Measurements from ENCODE around the gene SEMA7A.
A peak's percentile ranks its signal among the peaks of the same experiment; 100 is the strongest.

The SEMA7A gene

DNA sequence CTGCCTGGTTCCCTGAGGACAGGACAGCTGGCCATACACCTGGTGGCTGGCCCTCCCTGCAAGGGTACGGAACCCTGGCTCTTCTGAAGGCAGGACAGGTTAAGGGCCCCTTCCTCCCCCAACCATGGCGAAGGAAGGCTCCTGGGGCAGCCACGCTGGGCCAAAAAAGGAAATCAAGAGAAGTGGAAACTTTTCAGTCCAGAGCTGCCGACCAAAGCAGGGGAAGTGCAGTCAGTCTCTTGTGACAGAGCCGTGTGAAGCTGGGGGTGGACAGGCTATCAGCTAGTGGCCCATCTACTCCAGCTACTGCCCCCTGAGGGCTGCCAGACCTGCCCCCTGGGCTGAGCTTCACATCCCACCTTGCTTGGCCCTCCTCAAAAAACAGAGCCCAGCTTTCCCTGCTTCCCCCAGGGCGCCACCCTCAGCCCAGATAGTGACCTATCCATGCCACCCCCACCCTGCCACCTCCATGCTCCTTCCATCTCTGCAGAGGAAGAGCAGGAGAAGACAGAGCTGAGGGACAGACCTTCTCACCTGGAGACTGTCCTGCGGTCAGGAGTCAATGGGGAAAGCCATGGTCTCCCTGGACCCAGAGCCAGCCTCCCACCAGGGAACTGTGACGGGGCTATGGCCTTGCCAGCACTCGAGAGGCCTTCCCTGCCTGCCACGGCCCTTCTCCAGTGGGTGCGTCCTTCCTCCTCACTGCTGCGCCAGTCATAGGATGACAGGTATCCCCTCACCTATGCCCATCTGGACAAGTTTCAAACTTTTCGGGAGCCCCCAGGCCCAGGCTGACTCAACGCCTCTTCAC lies 4.6 kb downstream of the SEMA7A start:
- H3K4me3 ChIP-seq (ENCODE audit: extremely low read depth, insufficient read depth, low read length, poor library complexity, severe bottlenecking), result no peak overlapping the region
- H3K36me3 ChIP-seq (ENCODE audit: control insufficient read depth, insufficient read depth, low read length), result peaks cover 3% of the 10 kb centered on the region
- H3K4me1 ChIP-seq (ENCODE audit: control insufficient read depth, insufficient read depth, low read length, poor library complexity, severe bottlenecking), result peaks cover 8% of the 10 kb centered on the region
- no peaks in the 10 kb centered on the region for H3K9me3 ChIP-seq (ENCODE audit: control insufficient read depth, low read length)
- H3K27ac ChIP-seq (ENCODE audit: low read depth, low read length, severe bottlenecking), result no peak overlapping the region
- 86 to 97% methylated on average over 8 to 13 of the region's 14 CpGs for WGBS, 2 experiments (ENCODE audit: insufficient coverage in 2 of 2)

DNA sequence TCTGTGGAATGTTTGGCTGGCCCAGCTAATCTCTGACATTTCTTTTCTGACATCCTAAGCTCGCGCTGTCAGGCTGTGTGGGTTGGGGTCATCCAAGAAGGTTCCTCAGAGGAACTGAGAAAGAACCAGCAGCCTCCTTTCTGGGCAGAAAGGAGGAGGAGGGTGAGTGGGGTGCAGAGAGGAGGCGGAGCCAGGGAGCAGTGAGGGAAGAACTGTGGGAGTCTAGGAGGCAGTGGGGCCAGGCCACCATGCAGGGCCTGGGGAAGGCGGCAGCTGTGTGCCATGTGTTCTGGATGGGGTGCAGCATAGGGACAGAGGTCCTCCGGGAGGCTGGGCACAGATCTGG lies 5.3 kb downstream of the SEMA7A start:
- H3K4me3 ChIP-seq (ENCODE audit: extremely low read depth, insufficient read depth, low read length, poor library complexity, severe bottlenecking), result no peak overlapping the region
- no peaks in the 10 kb centered on the region for H3K9me3 ChIP-seq (ENCODE audit: control insufficient read depth, low read length)
- H3K4me1 ChIP-seq (ENCODE audit: control insufficient read depth, insufficient read depth, low read length, poor library complexity, severe bottlenecking), result peaks cover 13% of the 10 kb centered on the region
- 95 to 99% methylated on average over 5 of the region's 5 CpGs for WGBS, 2 experiments (ENCODE audit: insufficient coverage in 2 of 2)
- H3K36me3 ChIP-seq (ENCODE audit: control insufficient read depth, insufficient read depth, low read length), result peaks cover 3% of the 10 kb centered on the region
- no peak overlapping the region for H3K27ac ChIP-seq (ENCODE audit: low read depth, low read length, severe bottlenecking)

DNA sequence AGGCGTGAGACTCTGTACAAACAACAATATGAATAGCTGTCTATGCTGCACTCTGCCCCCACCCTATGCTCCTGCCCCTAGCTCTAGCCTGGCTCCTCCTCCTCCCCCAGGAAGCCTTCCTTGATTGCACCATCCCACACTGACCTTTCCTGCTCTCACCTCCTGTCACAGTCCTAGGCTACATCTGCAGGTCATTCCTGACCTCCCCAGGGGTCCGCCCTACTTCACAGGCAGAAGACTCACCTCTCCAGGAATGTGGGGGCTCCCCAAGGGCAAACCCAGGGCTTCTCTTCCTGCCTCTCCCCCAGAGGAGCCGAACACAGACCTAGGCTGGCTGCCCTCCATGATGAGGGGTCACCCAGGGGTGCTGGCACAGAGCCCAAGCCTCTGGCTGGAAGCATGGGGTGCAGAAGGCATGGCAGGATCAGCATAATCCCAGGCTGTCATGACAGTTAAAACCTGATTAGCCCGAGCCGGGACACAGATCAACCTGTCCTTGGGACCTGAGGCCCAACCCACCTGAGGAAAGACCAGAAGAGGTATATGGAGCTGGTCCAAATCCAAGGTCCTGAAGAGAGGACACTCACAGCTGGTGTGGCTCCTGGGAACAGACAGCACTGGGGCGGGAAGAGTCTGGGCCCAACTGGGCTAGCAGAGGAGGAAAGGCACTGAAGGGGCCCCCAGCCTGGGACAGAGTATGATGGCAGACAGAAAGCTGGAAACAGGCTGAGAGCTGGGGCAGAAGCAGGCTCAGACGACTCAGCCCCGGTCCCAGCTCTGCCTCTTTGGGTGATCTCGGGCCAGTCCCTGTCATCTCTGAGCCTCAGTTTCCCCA lies 5.9 kb downstream of the SEMA7A start:
- Histone ChIP-seq H3K4me1 (ENCODE audit: control insufficient read depth, insufficient read depth, low read length, poor library complexity, severe bottlenecking) (peaks cover 18% of the 10 kb centered on the region), H3K27ac (ENCODE audit: low read depth, low read length, severe bottlenecking) (no peak overlapping the region), H3K36me3 (ENCODE audit: control insufficient read depth, insufficient read depth, low read length) (peaks cover 3% of the 10 kb centered on the region), H3K4me3 (ENCODE audit: extremely low read depth, insufficient read depth, low read length, poor library complexity, severe bottlenecking) (no peak overlapping the region), H3K9me3 (ENCODE audit: control insufficient read depth, low read length) (no peaks in the 10 kb centered on the region)
- 88 to 89% methylated on average over 9 of the region's 9 CpGs for WGBS, 2 experiments (ENCODE audit: insufficient coverage in 2 of 2)

DNA sequence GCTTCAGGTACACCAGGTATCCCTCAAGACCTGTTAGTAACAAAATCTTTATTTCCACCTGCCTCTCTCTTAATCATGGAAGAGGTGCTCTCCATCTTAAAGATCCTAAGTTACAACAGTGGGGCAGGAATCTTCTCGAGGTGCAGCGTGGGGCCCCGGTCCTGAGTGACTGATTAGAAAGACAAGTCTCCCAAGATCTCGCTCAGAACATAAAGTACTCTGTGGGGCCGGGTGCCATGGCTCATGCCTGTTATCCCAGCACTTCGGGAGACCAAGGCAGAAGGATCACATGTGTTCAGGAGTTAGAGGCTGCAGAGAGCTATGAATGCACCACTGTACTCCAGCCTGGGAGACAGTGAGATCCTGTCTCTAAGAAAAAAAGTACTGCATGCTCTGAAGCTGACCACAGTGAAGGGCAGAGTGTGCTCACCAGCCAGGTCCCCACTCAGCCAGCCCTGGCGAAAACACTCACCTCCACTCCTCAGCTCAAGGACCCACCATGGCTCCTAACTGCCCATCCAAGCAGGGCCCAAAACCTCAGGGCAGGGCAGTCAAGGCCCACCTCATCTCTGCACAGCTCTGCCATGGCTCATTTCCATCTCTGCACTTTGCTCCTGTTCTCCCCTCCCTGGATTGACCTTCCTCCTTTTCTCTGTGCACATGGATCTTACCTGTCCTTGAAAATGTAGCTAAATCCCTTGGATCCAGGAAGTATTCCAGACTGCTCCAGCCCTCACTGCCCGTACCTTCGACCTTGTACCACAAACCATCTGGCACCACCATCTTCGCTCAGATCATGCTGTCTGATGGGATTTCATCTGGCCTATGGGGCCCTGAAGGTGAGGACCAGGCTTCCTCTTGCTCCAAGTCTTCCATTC lies 7.1 kb downstream of the SEMA7A start:
- no peak overlapping the region for H3K27ac ChIP-seq (ENCODE audit: low read depth, low read length, severe bottlenecking)
- peaks cover 3% of the 10 kb centered on the region for H3K36me3 ChIP-seq (ENCODE audit: control insufficient read depth, insufficient read depth, low read length)
- H3K4me1 ChIP-seq (ENCODE audit: control insufficient read depth, insufficient read depth, low read length, poor library complexity, severe bottlenecking), result peaks cover 25% of the 10 kb centered on the region
- WGBS, 2 experiments (ENCODE audit: insufficient coverage in 2 of 2), result 93 to 94% methylated on average over 9 to 10 of the region's 10 CpGs
- no peaks in the 10 kb centered on the region for H3K9me3 ChIP-seq (ENCODE audit: control insufficient read depth, low read length)
- H3K4me3 ChIP-seq (ENCODE audit: extremely low read depth, insufficient read depth, low read length, poor library complexity, severe bottlenecking), result no peak overlapping the region

DNA sequence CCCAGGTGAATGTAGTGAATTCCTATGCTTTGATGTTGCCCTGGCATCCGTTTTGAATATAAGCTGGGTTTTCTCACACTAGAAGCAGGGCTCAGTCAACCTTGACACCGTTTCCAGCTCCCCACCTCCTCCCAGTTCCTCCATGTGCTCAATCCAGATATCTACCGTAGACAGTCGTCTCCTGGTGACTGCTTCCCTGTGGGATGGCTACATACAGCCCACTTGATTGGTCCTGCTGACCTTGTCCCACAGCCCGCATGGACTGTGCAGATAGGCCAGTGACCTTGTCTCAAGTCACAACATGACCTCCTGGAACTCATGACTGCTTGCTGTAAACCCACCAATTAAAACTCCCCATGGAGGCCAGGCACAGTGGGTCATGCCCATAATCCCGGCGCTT lies 8.1 kb downstream of the SEMA7A start:
- no peak overlapping the region for H3K27ac ChIP-seq (ENCODE audit: low read depth, low read length, severe bottlenecking)
- H3K9me3 ChIP-seq (ENCODE audit: control insufficient read depth, low read length), result no peaks in the 10 kb centered on the region
- H3K4me1 ChIP-seq (ENCODE audit: control insufficient read depth, insufficient read depth, low read length, poor library complexity, severe bottlenecking), result peaks cover 35% of the 10 kb centered on the region
- H3K4me3 ChIP-seq (ENCODE audit: extremely low read depth, insufficient read depth, low read length, poor library complexity, severe bottlenecking), result no peak overlapping the region
- H3K36me3 ChIP-seq (ENCODE audit: control insufficient read depth, insufficient read depth, low read length), result peaks cover 3% of the 10 kb centered on the region
- 83 to 87% methylated on average over 5 of the region's 7 CpGs for WGBS, 2 experiments (ENCODE audit: insufficient coverage in 2 of 2)

DNA sequence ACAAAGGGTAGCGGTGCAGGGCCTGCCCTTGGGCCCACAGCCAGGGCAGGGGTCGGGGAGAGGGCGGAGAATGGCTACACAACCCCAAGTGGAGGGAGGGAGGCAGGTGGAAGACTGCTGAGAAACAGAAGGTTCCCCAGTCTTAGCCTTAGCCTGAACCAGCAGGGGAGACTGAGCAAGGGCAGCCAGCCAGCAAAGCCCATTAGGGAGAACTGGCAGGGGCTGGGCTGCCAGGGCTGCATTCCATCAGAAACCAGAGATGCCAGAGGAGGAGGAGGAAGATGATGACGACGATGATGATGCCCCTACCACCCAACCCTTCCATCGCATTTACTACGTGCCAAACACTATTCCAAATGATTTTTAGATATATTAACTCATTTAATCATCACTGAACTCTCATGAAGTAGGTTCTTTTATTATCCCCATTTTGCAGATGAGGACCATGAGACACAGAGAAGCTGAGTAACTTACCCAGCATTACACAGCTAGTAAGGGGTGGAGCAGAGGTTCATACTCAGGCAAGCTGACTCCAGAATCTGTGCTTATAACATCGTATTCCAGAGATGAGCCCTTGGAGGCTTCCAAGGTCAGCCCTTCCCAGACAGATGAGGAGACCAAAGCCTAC lies 8.7 kb downstream of the SEMA7A start:
- WGBS, 2 experiments (ENCODE audit: insufficient coverage in 2 of 2), result 97 to 98% methylated on average over 4 to 5 of the region's 8 CpGs
- Histone ChIP-seq H3K9me3 (ENCODE audit: control insufficient read depth, low read length) (no peaks in the 10 kb centered on the region), H3K36me3 (ENCODE audit: control insufficient read depth, insufficient read depth, low read length) (peaks cover 3% of the 10 kb centered on the region), H3K4me3 (ENCODE audit: extremely low read depth, insufficient read depth, low read length, poor library complexity, severe bottlenecking) (no peak overlapping the region), H3K27ac (ENCODE audit: low read depth, low read length, severe bottlenecking) (no peak overlapping the region), H3K4me1 (ENCODE audit: control insufficient read depth, insufficient read depth, low read length, poor library complexity, severe bottlenecking) (peaks cover 39% of the 10 kb centered on the region)

DNA sequence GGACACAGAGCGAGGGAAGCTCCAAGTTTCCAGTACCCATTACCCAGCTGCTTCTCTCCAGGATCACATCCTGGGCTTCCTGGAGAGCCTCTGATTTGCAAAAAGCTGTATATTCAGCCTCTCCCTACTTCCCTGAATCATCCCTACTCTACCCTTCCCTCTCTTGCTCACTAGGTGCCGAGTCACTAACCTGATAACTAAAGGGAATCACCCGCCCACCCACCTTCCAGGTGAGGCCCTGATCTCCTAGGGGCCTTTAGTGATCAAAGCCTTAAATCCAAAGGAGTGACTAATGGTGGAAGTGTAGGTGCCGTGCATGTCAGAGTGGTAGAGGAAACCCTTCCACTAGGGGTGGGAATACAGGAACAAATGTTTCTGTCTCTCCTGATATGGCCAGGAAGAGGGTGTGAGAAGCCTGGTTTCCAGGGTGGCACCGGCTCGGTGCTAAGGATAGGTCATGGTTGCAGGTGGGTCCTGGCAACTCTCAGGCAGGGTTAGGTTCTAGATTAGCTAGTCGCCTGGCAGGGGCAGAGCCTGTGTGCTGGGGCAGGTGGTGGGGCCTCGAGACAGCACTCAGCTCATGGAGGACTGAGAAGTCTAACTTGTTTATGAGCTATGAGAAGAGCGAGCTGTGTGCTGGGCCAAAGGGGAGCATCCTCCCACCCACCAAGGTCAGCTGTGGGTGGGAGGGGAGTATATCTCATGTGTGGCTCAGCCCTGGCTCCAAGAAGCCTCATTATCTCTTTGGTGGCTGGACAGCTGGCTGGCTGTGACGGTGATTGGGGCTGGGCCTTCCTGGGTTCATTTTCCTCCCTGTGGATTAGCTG lies 10.1 kb downstream of the SEMA7A start:
- WGBS, 2 experiments (ENCODE audit: insufficient coverage in 2 of 2), result 90 to 94% methylated on average over 6 to 9 of the region's 10 CpGs
- no peaks in the 10 kb centered on the region for H3K9me3 ChIP-seq (ENCODE audit: control insufficient read depth, low read length)
- H3K4me1 ChIP-seq (ENCODE audit: control insufficient read depth, insufficient read depth, low read length, poor library complexity, severe bottlenecking), result peaks cover 39% of the 10 kb centered on the region
- peaks cover 3% of the 10 kb centered on the region for H3K36me3 ChIP-seq (ENCODE audit: control insufficient read depth, insufficient read depth, low read length)
- H3K4me3 ChIP-seq (ENCODE audit: extremely low read depth, insufficient read depth, low read length, poor library complexity, severe bottlenecking), result no peak overlapping the region
- H3K27ac ChIP-seq (ENCODE audit: low read depth, low read length, severe bottlenecking), result peak overlapping the region; percentile 81

DNA sequence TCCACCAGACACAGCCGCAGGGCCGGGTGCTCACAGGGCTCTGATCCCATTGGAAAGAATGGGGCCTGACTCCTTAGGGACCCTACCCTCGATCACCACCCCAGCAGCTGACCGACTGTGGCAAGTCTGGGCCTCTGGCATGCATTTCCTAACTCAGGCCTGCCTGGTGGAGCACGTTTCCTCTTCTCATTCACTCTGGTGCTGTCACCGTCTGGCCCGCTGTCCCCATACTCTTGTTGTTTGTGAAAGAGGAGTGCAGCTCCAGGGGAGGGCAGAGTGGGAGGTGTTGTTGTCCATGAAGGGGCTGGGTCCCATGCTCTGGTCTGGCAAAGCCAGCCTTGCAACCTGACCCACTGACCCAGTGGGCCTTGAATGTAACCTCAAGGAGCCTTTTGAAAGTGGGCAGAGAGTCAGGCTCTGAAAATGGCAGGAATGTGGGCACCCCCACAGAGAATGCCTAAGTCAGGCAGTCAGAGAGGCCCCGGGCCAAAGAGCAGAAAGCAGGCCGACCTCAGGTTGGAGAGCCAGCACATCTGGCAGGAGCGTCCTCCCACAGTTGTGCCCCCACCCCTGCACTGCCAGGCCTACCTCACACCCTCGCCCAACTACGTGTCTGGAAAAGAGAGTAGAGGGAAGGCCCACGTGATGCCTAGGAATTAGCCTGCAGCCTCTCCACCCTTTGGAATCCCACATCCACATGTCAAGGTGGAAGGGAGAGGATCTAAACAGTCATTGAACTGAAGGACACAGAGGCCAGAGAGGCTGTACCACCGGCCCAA lies 10.9 kb downstream of the SEMA7A start:
- H3K9me3 ChIP-seq (ENCODE audit: control insufficient read depth, low read length), result no peaks in the 10 kb centered on the region
- peak overlapping the region; percentile 81 for H3K27ac ChIP-seq (ENCODE audit: low read depth, low read length, severe bottlenecking)
- H3K4me3 ChIP-seq (ENCODE audit: extremely low read depth, insufficient read depth, low read length, poor library complexity, severe bottlenecking), result no peak overlapping the region
- peaks cover 39% of the 10 kb centered on the region for H3K4me1 ChIP-seq (ENCODE audit: control insufficient read depth, insufficient read depth, low read length, poor library complexity, severe bottlenecking)
- H3K36me3 ChIP-seq (ENCODE audit: control insufficient read depth, insufficient read depth, low read length), result peaks cover 3% of the 10 kb centered on the region
- WGBS, 2 experiments (ENCODE audit: insufficient coverage in 2 of 2), result 55 to 62% methylated on average over 9 to 10 of the region's 14 CpGs

DNA sequence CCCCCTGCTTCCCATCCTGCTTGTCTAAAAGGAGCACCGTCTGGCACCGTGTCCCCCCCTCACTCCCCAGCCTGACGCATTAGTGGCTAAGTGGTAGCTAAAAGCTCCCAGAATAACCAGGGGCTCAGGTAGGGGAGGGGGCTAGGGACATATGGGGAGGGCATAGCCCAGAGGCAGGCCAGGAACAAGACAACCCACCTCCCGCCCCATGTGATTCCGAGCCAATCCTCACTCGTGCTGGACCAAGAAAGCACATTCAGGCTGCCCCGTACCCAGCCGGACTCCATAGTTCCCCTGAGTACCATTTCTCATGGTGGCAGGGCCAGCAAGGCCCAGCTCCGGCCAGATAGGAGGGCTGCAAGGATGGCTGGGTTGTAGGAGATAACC lies 11.5 kb downstream of the SEMA7A start:
- no peaks in the 10 kb centered on the region for H3K9me3 ChIP-seq (ENCODE audit: control insufficient read depth, low read length)
- peak overlapping the region; percentile 81 for H3K27ac ChIP-seq (ENCODE audit: low read depth, low read length, severe bottlenecking)
- WGBS, 2 experiments (ENCODE audit: insufficient coverage in 2 of 2), result 71 to 87% methylated on average over 6 of the region's 9 CpGs
- H3K4me3 ChIP-seq (ENCODE audit: extremely low read depth, insufficient read depth, low read length, poor library complexity, severe bottlenecking), result no peak overlapping the region
- H3K4me1 ChIP-seq (ENCODE audit: control insufficient read depth, insufficient read depth, low read length, poor library complexity, severe bottlenecking), result peaks cover 39% of the 10 kb centered on the region
- H3K36me3 ChIP-seq (ENCODE audit: control insufficient read depth, insufficient read depth, low read length), result peaks cover 6% of the 10 kb centered on the region
